HG02884 (cell line): ENCODE results near the gene LBR.
"Not testable (repeated sequence)": the region's sequence is repeated elsewhere in the genome, so short reads cannot be mapped to it uniquely, and the experiment has no call there.

ENCODE experiments used
- ATAC-seq: cut with Tn5 transposase; IDR thresholded peaks from one replicate; pipeline ENCODE4 v1.9.1; 2021; ENCODE audit warnings: mild to moderate bottlenecking, moderate library complexity; ENCODE audit not compliant: unreplicated experiment

The LBR gene

DNA sequence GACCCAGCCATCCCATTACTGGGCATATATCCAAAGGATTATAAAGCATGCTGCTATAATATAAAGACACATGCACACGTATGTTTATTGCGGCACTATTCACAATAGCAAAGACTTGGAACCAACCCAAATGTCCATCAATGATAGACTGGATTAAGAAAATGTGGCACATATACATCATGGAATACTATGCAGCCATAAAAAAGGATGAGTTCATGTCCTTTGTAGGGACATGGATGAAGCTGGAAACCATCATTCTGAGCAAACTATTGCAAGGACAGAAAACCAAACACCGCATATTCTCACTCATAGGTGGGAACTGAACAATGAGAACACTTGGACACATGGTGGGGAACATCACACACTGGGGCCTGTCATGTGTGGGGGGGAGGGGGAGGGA lies 41.0 kb downstream of the LBR start:
- ATAC-seq = not testable (repeated sequence)

DNA sequence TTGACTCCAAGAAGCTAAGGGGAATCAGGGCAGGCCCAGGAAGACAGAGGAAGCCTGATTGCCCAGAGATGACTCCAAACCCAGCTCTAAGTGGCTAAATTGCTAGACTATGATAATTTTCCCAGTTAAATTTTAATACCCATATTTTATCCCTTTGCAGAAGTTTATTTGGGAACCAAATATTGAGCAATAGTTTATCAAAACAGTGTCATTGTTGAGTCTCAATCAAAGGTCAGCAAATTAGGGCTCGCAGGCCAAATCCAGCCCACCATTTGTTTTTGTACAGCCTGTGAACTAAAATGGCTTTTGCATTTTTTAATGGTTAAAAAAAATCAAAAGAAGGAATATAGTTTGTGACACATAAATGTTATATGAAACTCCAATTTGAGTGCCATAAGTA lies 47.1 kb downstream of the LBR start:
- ATAC-seq = no peak

DNA sequence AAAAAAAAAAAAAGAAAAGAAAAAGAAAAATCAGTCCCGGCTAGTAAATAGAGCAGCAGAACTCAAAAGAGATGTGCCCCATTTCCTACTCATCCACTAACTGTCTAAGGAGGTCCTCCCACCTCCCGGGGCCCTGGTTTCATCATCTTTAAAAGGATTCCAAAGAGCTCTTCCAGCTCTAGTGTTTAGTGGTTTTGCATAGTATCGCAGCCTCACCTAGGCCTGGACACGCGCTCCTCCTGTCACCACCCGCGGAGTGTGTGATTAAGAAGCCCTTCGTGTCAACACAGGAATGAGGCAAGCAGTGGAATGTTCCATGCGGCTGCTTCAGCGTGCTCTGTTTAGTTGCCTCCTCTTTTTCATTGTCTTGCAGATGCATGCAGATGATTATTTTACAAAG lies 49.0 kb downstream of the LBR start:
- ATAC-seq = no peak

DNA sequence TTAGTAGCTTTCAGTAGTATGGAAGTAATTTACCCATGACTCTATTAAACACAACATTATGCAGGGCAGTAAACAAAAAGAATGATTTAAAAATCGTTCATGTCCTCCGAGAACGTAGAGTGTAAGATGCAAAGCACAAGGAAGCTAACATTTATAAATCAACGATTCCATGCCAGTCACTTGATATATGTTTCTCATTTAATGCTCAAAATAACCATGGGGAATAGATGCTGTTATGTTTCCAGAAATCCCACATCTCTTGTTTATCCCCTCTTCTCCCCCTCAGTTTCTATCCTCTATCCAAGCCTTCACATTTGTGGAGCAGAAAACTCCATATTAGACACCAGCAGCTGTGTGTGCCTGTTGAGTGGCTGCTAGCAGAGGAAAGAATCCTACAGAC lies 52.8 kb downstream of the LBR start:
- ATAC-seq = no peak

DNA sequence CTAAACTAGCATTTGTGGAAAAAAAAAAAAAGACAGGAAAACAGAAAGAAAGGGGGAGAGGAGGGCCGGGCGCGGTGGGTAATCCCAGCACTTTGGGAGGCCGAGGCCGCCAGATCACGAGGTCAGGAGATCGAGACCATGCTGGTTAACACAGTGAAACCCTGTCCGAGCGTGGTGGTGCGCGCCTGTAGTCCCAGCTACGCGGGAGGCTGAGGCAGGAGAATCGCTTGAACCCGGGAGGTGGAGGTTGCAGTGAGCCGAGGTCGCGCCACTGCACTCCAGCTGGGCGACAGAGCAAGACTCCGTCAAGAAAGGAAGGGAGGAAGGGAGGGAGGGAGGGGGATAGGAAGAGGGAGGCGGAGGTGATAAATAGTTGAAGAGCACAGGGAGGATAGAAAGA lies 54.7 kb downstream of the LBR start:
- no peak for ATAC-seq

DNA sequence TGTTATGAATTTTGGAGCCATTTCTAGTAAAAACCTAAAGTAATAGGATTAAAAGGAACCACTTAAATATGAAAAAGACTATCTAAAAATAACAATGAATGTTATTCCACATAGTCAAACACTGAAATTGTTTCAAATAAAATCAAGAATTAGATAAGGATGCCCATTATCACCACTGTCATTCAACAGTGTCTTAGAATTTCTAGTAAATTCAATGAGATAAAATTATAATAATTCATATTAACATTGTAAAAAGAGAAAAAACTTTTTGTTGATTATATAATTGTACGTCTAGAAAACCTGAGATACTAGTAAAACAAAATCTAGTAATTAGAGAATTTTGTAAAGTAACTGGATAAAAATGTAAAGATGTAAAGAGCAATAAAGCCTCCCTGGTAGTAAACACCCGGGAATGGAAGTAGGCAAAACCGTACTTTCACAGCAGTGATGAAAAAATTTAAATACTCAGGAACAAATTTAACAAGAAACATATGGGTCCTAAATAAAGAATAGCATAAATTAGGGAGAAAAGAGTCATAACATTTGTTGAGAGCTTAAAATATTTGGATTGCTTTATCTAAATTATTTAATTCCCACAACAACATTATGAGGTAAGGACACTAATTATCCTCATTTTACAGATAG lies 56.4 kb downstream of the LBR start:
- no peak for ATAC-seq

DNA sequence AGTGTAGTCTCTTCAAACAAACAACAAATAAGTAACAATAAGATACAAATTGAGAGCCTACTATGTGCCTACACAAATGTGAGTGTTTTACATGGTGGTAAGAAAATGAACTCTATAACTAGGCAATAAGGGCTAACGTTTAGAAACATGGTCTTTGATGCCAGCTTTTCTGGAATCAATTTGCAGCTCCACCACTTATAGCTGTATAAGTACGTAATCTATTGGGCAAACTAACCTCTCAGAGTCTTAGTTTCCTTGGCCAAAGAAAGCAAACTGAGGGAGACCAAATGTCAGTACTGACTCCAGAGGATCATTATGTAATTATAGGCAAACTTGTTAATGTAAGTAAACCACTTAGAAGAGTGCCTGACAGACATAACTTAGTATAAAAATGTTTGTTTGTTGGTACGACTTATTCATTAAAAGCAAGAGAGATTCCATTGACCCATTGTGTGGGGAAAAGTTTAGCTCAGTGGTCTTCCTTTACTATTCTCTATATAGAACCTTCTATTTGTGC lies 59.7 kb downstream of the LBR start:
- no peak for ATAC-seq

DNA sequence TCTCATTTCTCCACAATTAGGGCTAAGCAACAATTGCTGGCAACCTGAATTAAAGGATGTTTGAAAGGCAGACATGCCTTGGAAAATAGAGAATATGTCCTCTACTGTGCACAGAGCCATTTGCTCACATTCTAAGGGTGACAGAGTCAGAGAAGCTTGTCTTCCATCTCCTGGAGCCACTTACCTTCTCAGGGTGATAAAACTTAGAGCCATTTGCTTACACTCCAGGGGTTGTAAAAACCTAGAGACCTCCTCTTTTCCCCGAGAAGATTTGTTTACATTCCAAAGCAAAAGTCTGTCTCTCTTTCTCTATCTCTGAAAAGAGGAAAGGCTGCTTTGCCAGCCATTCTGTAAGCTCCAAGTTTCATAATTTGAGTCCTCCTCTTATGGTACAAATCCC lies 61.3 kb downstream of the LBR start:
- no peak for ATAC-seq

DNA sequence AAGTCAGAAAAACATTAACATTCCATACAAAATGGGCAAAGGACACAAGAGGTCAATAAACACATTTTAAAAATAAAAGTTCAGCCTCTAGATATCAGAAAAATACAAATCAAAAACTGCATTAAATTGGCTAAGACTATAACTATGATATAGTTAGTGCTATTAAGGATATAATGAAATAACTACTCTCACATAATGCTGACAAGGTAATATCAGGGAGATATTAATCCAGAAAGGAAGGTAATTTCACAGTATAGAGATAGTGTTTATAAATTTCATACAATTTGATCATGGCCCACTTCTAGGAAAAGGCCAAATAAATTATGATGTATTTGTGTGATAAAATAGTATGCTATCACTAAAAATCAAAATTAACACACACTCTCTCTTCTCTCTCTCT lies 61.8 kb downstream of the LBR start:
- ATAC-seq = no peak

DNA sequence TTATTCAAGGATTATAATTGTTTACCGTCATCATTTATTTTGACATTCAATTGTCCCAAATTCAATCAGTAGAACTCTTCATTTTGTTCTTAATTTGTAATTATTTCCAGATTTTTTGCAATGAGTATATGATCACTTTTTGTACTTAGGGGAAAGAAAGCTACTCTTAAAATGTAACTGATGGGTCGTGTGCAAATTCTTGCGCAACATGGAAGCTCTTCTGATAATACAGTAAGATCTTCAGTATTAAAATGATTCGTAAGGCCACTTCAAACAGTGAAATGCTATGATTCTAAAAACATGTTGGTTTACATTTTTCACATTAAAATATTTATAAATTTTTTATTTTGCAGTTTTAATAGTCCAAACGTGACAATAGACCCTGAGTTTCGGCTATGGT lies 63.4 kb downstream of the LBR start:
- ATAC-seq = no peak

DNA sequence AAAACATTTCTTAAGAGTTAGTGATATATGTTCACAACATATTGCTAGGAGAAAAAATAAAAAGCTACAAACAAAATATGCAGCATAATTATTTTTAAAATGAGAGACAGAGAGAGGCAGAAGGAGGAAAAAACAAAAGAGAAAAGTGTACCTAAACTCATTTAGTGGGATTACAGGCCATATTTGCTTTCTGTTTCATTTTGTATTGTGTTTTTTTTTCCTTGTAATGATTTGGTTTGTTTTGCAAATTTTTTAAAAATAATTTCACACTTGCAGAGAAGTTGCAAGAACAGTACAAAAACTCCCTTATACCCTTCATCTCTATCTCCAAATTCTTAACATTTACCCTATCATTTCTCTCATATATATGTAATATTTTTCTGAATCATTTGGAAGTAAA lies 65.0 kb downstream of the LBR start:
- ATAC-seq = no peak

DNA sequence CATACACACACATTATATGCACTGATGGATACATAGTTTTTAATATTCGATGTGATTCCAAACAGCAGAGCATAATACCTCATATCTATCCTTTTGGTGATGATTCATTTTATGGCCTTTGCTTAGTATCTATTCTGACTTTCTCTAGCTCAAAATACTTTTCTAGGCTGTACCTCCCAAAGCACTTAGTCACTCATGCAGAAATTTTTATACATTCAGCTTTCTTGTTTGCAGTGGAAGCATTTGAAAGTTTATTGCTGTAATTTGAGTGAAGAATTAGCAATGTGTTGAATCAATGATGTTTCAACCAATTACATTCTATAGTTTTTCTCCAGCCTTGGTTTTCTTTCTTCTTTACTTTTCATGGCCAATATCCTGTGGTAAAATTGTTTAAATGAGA lies 66.7 kb downstream of the LBR start:
- ATAC-seq = no peak

DNA sequence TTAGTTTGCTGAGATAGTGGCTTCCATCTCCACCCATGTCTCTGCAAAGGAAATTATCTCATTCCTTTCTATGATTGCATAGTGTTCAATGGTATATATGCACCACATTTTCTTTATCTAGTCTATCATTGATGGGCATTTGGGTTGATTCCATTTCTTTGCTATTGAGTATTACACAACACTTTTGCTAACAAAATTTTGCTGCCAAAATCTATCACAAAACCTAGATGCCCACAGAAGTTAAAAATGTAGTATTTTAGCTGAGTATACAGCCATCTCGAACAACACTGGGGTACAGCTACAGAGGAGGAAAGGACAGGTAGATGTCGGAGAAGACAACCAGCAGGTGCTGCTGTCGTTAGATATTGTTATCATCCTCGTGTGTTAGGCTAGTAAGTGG lies 67.7 kb downstream of the LBR start:
- ATAC-seq = no peak

DNA sequence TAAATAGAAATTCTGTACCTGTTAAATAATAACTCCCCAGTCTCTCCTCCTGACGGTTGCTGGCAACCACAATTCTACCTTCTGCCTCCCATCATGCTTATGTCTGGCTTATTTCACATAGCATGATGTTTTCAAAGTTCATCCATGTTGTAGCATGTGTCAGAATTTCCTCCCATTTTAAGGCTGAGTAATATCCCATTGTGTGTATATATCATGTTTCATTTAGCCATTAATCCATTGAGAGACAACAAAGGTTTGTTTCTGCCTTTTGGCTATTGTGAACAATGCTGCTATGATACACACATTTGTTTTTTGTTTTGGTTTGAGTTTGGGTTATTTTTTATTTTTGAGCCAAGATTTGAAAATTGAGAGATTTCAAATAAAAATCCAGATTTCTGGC lies 72.0 kb downstream of the LBR start:
- ATAC-seq = no peak

DNA sequence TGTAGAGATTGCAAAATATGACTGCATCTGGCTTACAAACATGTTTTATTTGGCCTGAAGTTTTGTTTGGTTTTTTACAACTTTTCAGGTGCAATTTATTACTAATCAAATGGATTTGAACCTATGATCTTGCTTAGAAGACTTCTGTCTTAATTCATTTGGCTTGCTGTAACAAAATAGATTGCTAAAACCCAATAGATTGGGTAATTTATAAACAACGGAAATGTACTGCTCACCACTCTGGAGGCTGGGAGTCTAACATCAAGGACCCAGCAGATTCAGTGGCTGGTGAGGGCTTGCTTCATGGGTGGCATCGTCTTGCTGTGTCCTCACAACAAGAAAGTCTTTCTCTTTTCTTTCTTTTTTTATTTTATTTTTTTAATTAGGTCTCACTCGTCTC lies 72.9 kb downstream of the LBR start:
- ATAC-seq = no peak
